Activated T-cell treated with anti-CD3 and anti-CD28 coated beads, Interleukin-2, amount 50 U/mL, for 48 hours (primary cell): ENCODE data around the gene NPTN.

ENCODE experiments used
- DNase-seq, 2 experiments: peaks; one replicate each; pipeline ENCODE4 v3.0.0-alpha.2; 2020

The NPTN gene

DNA sequence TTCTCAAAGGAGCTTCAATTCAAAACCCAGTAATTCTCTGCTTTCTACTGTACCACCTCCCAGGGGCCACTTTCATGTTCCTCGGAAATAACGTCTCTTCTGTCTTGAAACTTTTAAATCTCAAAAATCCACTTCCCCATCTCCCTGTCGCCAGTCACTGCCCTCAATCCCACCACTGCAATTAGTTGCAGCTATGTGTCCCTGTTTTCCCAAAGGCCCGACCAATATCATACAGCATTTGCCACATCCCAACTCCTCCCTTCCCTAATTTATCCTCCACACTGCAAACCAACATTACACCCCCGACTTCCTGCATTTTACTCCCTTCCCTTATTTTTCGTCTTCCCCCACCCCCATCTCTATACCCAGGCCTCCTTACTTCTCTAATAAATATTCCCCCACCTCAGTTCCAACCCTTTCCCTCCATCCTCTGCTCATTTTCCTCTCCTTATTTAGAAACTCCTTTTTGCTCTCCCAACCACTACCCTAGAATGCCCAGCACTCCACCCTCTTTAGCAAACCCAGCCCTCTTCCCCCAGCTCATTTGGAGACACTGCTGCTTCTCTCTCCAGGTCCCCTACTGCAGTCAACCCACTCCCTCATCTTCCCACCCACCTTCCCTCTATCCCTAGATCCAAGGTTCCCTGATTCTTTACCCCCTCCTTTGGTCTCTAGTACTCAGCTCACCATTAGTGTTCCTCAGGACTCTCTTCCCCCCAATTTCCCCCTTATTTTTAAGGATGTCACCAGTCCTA, 1.1 kb downstream of the NPTN start:
- peak in 1 of 2 experiments; percentile 22 for DNase-seq

DNA sequence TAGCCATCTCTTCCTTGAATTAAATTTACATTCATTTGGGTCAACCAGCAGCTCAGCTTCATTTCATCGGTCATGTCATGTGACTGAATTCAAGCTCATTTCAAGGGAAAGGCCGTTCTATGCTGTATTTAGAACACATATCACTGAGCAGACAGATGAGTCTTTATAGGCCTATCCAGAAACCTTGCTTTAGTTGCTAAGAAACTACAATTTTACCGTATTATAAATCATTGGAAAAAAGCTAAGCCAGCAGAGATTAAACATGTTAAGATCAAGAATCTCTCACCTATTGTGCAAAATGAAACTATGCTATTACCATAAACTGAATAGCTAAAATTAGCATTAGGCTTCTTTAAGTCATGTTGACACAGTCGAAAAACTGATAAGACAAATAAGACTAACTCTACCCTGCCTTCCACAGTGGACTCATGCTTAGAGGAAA, 2.2 kb downstream of the NPTN start:
- DNase-seq: no peak

DNA sequence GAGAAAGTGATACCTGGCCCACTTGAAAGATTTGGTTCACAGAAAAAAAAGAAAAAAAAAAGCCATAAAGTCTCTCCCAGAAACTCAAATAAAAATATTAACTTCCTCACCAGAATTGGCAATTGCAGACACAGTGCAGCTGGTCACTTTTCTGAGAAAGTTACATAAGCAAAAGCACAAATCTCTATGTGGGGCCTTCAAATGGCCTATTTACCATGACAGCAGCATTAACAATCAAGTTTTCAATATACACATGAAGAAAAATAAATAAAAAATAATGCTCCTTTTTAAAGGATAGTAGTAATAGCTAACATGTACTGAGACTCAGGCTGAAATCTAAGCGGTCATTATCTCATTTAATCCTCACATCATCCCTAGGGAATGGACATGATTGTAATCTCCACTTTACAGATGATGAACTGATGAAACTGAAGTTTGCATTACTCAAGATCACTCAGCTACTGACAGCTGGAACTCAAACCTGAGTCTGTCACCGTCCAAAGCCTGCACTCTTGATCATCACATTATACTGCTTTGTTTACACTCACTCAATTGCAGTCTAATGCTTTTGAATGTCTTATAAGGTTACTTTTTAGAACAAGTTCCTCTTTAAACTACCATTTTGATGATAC, 3.3 kb downstream of the NPTN start:
- DNase-seq: no peak

DNA sequence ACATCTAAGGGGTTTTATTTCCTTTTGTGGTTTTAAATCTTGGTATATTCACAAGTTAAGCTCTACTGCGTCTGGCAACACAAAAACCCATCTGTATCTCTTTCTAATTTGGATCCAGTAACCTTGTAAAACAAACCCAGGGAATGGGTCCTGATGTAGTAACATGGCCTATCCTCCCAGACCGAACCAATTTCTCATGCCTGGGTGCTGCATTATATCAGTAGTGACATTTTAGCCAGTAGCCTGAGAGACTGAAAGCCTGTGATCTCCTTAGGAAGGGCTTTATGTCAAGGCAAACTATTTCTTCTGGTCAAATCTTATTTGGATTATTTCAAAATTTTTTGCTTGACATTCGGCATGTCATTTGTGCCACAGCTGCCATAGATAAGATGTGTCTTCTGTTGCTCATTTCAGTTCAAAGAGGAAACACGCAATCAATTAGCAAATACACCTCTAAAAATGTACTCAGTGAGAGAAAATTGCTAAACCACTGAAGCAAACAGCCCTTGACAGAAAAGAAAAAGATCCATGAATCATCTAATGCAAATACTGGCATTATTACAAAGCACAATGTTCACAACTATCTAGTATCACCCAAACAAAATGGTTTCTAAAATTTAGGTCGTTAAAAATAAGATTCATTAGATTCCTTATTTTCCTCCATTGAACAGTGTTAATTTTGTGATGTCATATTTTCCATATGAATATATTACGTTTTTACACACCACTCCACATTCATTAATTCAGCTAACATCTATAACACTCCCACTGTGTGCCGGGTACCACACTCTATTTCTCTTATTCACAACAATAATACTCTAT, 4.0 kb downstream of the NPTN start:
- DNase-seq: no peak

DNA sequence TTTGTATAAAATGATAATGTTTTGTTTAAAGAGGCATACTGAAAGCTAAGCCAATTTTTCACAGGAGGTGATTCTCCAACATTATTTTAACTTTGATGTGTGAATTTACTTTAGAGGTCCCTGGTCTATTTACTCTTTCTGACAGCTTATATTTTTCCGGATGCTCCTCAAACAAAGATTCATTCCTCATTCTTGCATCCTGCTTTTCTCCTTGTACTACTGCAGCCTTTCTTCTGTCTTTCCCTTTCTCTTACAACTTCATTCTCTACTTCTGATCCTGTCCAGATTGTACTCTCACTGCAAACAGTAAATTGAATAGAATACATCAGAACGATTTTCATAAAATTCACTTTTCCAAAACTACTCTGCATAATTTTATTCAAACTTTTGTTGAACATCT, 5.1 kb downstream of the NPTN start:
- no peak for DNase-seq

DNA sequence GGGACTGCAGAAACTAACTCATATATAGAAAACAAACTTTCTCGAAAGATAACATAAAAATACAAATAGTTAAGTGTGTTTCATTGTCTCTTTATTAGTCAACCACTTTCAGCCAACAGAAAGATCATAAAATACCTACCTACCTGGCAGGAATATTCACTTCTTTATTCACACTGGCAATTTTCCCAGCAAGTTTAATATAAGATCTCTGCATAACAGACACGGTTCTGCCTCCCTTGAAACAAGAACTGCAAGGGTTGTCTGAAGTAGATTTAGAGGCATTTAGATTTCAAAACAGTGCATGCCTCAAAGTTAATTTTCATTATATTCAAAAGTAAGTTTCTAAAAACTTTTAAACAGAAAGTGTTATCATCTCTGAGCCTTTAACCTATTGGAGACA, 7.1 kb downstream of the NPTN start:
- DNase-seq: no peak

DNA sequence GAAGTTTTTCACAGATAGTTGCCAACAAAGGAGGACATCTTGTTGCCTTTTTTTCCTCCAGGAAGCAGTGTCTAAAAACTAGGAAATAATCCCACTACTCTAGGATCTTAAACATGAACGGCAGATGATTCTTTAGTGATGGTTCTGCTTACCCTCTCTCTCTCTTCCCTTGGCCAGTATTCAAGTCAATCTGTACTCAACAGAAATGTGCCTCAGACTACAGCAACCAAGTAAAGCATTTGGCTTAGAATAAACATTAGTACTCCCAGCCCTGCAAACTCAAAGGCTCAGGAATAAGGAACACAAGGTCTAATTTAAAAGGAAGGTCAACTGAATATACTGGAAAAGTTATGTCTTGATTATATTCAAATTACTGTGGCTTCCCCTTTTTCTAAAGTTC, 8.7 kb downstream of the NPTN start:
- DNase-seq: no peak

DNA sequence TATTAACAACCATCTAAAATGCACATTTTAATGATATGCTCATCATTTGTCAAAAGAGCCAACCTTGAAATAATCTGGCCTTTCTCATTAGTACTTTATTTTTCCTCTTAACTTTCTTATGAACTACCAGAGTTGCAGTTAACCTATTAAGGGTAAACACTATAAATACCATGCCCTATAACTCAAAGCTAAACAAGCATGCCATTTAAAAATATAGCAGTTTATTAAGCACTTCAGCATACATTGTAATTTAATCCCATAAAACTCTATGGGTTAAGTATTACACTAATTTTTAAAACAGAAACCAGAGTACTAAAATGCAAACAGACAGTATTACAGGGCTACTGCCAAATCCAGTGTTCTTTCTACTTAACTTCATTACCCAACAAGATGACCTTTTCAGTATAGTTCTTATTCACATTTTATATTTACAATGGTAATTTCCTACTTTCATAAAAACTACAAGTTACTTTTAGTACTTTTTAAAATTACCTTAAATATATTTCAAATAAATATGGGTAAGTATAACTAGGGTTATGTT, 11.8 kb downstream of the NPTN start:
- no peak for DNase-seq

DNA sequence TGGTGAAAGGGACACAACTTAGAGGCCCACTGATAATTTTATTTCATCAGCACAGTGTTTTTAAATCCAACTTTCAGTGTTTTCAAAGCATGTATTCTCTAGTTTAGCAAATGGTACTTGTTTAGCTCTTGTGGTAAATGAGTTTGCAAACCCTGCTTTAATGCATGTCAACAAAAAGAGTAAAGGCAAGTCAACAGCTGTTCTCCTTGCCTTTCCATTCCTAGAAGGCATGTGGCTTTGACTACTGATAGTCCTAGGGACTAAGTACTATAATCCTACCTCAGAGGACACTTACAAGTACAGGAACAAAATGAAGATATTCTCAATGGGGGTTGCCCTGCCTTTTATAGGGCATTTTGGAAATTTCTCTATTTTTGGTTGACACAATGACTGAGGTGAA, 13.1 kb downstream of the NPTN start:
- DNase-seq: no peak

DNA sequence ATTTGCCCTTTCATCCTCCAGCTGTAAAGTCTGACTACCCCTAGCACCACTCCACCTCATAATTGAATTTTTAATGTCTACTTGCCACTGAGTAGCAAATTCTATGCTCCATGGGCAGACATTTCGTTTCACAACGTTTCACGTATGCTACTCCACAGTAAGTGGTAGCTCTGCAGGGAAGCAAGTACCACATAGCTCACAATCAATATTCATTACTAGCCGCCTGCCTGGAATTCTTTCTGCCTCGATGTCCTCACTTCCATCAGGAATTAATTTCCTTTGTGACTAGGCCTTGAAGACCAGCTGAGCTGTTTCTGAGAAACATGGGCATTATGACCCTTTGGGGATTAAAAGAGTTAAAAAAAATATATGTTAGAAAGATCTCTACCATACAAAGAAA, 15.3 kb downstream of the NPTN start:
- no peak for DNase-seq

DNA sequence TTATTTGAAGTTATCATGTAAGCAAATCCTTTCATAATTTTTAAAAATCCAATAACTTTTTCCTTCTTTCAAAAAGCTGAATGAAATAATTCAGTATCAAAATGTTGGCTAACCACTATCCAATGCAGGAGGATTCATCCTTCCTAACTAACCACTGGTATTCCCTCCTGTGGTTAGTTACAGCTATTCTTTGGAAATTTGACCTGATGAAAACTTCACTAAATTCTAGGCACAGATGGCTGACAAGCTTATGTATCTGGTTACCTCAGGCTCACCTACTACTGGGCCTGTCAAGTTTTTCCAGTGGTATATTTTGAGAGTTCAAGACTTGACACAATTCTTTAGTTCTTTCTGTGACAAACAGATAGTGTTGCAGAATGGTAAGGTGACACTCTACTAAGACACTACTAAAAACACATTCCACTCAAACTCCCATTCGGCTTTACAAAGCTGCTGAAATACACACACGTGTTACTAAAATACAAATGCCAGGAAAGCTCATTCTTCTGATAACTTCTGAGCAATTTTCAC, 15.8 kb downstream of the NPTN start:
- DNase-seq: no peak

DNA sequence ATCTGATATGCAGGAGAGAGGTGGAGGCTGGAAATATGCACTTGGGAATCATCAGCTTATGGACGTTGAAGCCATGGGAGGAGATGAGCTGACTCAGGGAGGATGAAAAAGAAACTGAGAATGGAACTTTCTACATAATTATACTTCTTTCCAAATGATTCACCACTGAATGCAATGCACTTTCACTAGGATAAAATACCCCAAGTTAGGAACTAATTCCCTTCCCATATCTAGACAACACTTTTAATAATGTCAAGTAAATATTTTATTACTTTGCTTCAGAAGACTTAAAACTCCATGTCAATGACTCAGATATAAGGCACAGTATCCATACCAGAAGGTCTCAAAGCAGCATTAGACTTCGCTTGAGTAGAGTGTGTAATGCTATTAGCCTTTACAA, 24.2 kb downstream of the NPTN start:
- DNase-seq: no peak

DNA sequence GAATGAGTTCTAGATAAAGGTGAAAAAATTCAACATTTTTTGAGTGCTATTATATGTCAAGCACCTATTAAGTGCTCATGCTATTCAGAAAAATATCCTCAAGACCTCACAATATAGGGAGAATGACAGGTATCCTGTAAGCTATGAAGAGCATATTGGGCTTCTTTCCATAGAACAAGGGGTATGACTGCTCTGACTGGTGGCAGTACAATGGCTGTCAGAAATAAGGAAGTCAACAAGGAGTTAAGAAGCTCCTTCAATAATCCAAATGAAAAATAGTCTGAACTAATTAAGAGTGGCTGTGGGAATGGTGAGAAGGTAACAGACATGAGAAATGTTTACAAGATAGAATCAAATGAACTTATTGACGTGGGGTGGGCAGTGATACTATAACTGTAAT, 24.7 kb downstream of the NPTN start:
- DNase-seq: no peak

DNA sequence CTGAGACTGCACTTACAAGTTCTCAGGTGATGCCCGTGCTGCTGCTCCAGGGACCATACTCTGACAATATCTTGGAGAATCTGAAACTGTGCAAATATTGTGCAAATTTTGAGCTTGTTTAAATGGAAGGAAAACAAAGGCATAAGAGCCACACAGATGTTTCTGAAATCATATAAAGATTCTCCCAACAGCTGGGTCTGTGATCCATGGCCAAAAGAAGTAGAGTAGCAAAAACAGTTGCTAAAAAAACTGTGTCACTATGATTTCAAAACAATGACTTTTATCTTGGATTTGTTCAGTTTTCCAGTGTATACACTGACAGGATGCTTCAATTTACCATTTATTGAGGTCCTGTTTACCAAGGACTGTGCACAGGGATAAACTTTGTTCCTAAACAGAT, 25.3 kb downstream of the NPTN start:
- DNase-seq: no peak

DNA sequence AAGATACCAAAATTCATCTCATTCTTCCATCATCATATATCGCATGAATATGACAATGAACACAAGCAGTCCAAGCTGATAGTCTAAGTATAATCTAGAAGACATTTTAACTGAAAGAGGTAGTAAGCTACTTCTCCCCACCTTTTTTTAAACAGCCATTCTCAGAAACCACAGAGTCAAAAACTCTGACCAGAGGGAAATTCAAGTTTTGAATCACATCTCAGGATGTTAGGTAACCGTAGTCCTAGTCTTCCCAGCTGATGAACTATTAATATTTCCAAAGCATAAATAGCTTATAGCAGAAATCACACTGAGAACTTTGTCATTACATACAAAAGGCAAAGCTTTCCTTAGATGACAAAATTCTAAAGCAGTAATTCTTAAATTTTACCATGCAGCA, 25.8 kb downstream of the NPTN start:
- DNase-seq: no peak

DNA sequence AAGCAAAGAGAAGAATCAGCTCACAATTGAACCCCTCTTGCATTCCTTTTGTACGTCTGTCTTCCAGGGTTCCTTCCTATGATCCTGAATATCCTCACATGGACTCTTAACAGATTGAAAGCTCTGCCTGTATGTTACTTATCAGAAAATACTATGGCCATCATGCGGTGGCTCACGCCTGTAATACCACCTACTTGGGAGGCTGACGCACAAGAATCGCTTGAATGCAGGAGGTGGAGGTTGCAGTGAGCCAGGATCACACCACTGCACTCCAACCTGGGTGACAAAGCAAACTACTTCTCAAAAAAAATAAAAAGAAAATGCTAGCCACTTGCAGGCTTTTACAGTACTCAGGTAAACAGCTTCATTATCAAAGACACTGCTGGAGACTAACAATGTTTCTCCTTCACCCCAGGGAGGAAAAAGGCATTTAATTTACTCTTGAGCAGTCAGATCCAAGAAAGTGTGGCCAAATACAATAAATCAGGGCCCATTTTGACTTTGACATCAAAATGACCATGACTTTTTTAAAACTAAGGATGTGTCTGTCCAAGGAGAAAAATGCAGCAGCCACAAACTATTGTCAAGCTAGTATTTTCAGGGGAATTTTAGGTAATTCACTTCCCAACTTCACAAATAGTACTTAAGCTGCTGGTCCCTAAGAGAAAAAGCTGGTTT, 27.3 kb downstream of the NPTN start:
- DNase-seq: no peak

DNA sequence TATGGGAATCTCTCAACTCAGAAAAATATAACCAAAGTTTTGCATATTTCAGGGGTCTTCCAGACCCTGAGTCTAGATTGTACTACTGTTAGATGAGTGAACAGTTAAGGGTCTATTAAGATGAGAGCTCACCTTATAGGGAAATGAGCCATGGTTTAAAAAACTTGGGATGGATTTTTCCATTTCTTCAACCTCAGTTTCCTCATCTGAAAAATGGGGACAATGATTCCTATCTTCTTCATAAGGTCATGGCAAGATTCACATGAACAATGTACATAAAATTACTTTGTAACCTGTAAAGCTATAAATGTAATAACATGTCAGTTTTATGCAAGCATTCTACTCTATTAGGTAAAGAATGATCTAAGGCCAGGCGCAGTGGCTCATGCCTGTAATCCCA, 28.7 kb downstream of the NPTN start:
- DNase-seq: no peak

DNA sequence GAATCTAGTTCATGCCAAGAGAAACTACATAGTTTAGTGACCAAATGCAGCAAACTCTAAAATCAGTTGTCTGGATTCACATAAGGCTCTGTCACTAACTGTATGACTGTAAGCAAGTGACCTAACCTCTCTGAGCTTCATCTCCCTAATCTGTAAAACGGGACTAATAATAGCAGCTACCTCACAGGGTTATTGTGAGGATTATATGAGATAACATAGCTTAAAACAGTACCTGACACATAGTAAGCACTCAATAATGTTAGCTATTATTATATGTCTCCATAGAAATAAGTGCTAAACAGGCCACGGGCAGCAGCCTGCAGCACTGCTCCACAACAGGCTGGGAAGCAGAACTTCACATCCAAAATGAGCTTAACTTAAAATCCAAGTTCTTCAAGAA, 30.2 kb downstream of the NPTN start:
- no peak for DNase-seq

DNA sequence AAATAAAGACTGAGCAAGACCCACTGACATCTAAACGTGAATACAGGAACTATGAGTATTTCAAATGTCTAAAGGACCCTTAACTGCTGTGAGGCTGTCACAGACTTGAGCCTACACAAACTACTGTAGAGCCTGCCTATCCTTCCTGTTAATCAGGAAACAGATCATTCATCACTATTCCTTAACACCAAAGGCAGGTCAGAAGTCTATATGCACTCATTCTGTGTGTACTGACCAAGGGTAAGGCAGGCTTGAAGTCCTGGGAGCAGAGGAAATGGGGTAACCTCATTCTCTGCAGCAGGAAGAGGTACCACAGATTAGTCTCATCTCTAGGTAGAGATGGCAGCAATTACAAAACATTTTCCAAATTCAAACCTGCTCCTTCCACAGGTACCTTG, 30.7 kb downstream of the NPTN start:
- DNase-seq: no peak

DNA sequence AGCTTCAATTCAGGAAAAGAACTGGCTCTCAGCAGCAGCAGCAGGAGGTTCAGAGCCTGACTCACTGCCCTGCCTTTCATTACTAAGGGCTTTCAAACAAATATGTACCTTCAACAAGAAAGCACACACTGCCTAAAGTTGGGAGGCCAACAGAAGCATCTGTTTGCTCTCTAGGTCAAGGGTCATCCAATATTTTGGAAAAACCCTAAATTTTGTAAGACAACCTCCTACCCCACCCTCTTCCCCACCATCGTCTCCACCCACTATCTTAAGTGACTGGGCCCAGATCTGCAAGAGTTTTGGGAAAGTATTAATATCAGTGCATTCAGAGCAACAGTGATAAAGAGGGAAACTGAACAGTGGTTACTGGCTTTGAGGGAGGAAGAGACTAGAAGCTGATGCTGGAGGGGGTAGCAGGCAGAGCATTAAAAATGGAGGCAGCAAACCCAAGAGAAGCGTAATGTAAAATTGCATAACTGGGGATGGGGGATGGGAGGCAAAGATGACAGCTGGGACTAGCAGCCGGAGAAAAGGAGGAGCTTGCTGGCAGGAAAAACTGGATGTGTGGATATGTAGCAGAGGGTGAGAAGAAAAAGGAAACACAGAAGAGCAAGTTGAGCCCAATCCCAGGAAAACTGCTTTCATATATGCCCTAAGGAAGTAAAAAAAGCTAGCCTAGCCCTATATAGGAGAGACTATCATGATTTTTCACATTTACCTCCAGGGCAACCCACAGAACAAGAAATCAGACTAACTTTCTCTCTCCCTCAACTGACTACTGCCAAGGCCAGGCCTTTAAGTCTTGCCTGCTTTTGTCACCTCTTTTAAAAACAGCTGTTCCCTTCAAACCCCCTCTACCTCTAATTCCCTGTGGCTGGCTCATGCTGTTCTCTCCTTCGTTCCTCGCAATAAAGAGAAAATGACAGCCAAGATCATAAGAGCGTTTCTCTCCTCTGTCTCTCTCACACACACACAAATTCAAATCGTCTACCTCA, 31.4 kb downstream of the NPTN start:
- no peak for DNase-seq
